NK-92 treated with Interleukin-12 subunit alpha and Interleukin-12 subunit beta, amount 100 ng/mL, for 24 hours (cell line): Measurements from ENCODE around the gene ATP11A.

Experiments used
- DNase-seq: peaks from one replicate; lab custom pipeline; 2025; lab: John Stamatoyannopoulos, UW

The ATP11A gene

GRCh38 chr13:112907871-112908331 is 218.1 kb downstream of the ATP11A start:
- no peak for DNase-seq

- no peak for DNase-seq
Observed at GRCh38 chr13:112908342-112908741, 218.5 kb downstream of the ATP11A start.

- no peak for DNase-seq
Observed at GRCh38 chr13:112910016-112910415, 220.2 kb downstream of the ATP11A start.

GRCh38 chr13:112910616-112911280 is 220.9 kb downstream of the ATP11A start:
- no peak for DNase-seq

GRCh38 chr13:112911285-112911701 is 221.5 kb downstream of the ATP11A start:
- DNase-seq = no peak

- no peak for DNase-seq
Observed at GRCh38 chr13:112911883-112912282, 222.0 kb downstream of the ATP11A start.

- DNase-seq = no peak
Observed at GRCh38 chr13:112912726-112913440, 223.0 kb downstream of the ATP11A start.

- DNase-seq = no peak
Observed at GRCh38 chr13:112916296-112916695, 226.5 kb downstream of the ATP11A start.

- no peak for DNase-seq
Observed at GRCh38 chr13:112917056-112917664, 227.3 kb downstream of the ATP11A start.

- no peak for DNase-seq
Observed at GRCh38 chr13:112917737-112918136, 227.9 kb downstream of the ATP11A start.

GRCh38 chr13:112918266-112918665 is 228.4 kb downstream of the ATP11A start:
- DNase-seq = no peak

- no peak for DNase-seq
Observed at GRCh38 chr13:112918746-112919145, 228.9 kb downstream of the ATP11A start.

GRCh38 chr13:112923962-112924361 is 234.1 kb downstream of the ATP11A start:
- no peak for DNase-seq

- no peak for DNase-seq
Observed at GRCh38 chr13:112924365-112924764, 234.5 kb downstream of the ATP11A start.

- DNase-seq = no peak
Observed at GRCh38 chr13:112926003-112926402, 236.2 kb downstream of the ATP11A start.

- DNase-seq = no peak
Observed at GRCh38 chr13:112926993-112927392, 237.2 kb downstream of the ATP11A start.

GRCh38 chr13:112928020-112928971 is 238.5 kb downstream of the ATP11A start:
- no peak for DNase-seq

- no peak for DNase-seq
Observed at GRCh38 chr13:112928972-112929782, 239.3 kb downstream of the ATP11A start.

- DNase-seq = no peak
Observed at GRCh38 chr13:112929783-112930055, 239.9 kb downstream of the ATP11A start.

GRCh38 chr13:112930192-112930591 is 240.4 kb downstream of the ATP11A start:
- no peak for DNase-seq
